GM19397 (cell line): Measurements from ENCODE around the gene RBM33.
A peak's percentile ranks its signal among the peaks of the same experiment; 100 is the strongest.

Experiments
- ATAC-seq: cut with Tn5 transposase; IDR thresholded peaks from one replicate; pipeline ENCODE4 v1.9.1; 2021; ENCODE audit warnings: mild to moderate bottlenecking, moderate library complexity; ENCODE audit not compliant: unreplicated experiment

Gene RBM33

GRCh38 chr7:155621418-155621980 lies 23.0 kb upstream of the RBM33 start:
- no peak for ATAC-seq

- no peak for ATAC-seq
Observed at GRCh38 chr7:155624412-155624811, 20.0 kb upstream of the RBM33 start.

- no peak for ATAC-seq
Observed at GRCh38 chr7:155625557-155625956, 18.9 kb upstream of the RBM33 start.

- ATAC-seq: no peak
Observed at GRCh38 chr7:155629171-155629570, 15.3 kb upstream of the RBM33 start.

DNA sequence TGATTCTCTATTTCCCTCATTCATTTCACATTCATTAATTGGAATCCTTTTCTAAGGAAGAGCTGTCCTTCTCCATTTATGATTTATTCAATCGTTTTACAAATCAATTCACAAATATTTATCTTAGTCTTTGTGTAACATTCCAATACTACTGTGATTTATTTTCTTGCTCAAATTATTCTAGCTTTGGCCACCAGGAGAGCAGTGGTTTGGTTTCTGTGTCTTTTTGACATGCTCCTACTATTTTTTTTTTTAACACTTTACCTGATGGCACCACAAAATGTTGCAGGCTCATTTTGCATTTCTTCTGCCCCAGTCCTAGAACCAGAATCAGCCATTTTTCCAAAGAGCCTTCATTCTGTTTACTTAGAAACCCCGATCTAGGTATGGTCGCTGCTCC lies 13.3 kb upstream of the RBM33 start:
- ATAC-seq: no peak

DNA sequence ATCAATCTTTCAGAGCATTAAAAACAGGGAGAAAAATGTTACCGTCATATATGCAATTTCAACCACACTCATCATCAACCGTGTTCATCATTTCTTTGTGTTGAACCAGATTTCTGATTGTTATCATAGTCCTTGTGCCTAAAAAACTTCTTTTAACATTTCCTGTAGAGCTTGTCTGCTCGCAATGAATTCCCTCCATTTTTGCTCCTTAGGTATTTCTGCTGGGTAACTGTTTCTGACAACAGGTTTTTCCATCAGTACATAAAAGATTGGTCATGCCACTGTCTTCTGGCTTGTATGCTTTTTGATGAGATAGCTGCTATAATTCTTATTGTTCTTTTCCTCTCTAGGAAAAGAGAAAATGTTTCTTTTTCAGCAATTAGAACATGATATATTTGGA lies 8.6 kb upstream of the RBM33 start:
- no peak for ATAC-seq

DNA sequence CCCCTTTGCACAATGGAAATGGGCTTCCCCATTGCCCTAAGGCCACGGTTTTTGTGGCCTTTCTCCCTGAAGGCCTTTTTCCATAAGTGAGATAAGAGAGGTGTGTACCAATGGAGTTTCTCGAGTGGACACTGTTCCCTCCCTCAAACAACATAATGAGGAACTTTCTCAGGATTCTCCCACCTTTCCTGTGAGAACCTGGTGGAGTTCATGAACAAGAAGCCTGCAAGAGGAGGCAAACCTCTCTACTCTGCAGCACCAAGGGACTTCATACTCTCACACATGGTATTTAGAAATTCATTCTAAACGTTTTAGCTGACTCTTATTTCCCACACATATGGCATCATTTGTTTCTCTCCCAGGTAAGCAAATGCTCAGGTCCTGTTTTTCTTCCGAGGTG lies 7.3 kb upstream of the RBM33 start:
- no peak for ATAC-seq

GRCh38 chr7:155638366-155638765 lies 6.1 kb upstream of the RBM33 start:
- no peak for ATAC-seq

- no peak for ATAC-seq
Observed at GRCh38 chr7:155639958-155640520, 4.4 kb upstream of the RBM33 start.

DNA sequence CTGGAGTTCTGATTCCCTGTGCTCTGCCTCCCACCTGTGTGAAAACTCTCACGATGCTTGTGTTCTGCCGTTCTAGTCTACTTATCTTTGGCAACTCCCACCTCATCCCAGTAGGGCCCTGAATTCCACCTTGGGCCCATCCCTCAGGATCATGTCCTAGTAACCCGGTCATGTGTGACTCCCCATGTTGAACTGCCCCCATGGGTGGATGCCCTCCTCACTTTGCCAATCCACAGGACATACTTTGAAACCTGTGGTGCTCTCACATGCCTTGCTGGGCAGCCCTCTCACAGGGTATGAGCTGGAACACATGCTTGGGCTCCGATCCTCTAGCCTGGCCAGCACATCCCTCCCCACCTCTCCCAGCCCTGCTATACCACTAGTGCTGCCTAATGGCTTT lies 3.8 kb upstream of the RBM33 start:
- no peak for ATAC-seq

GRCh38 chr7:155643804-155644177 lies 670 bp upstream of the RBM33 start:
- ATAC-seq: no peak

- peak; percentile 34 for ATAC-seq
Observed at GRCh38 chr7:155644971-155645509, 579 bp downstream of the RBM33 start.

- no peak for ATAC-seq
Observed at GRCh38 chr7:155645662-155646061, 1.2 kb downstream of the RBM33 start.

DNA sequence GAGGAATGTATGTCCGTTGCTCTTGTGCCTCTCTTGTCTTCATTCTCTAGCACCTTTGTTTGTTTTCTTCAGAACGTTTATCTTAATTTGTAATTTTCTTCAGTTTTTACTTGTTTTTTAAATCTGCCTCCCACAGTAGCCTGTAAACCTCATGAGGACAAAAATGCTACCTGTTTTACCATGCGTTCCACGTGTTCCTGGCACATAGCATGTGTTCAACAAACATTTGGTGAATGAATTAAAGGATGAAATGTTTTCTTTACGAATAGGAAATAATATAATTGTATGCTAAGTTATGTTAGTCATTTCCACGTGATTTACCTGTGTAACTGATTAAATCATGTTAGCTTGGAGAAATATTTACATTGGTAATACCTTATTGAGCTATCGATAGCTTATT lies 2.2 kb downstream of the RBM33 start:
- ATAC-seq: no peak

- no peak for ATAC-seq
Observed at GRCh38 chr7:155647302-155647701, 2.8 kb downstream of the RBM33 start.

- no peak for ATAC-seq
Observed at GRCh38 chr7:155647734-155648133, 3.3 kb downstream of the RBM33 start.

DNA sequence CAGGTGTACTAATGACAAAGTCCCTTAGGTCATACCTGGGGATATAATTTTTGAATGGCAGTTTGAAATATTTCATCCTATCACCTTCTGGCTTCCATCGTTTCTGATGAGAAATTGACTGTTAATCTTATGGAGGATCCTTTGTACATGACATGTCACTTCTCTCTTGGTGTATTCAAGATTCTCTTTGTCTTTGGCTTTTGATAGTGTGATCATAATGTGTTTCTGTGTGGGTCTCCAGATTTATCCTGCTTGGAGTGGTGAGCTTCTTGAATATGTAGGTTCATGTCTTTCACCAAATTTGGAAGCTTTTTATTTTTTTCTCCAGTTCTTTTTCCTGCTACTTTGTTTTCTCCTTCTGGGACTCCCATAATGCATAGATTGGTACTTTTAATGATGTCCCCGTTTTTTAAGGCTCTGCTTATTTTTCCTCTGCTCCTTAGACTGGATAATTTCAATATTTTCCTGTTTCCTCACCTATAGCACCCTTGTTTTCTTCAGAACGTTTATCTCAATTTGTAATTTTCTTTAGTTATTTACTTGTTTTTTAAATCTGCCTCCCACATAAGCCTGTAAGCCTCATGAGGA lies 4.4 kb downstream of the RBM33 start:
- no peak for ATAC-seq

- no peak for ATAC-seq
Observed at GRCh38 chr7:155649588-155649987, 5.1 kb downstream of the RBM33 start.

GRCh38 chr7:155652156-155653114 lies 8.0 kb downstream of the RBM33 start:
- no peak for ATAC-seq

GRCh38 chr7:155653803-155654202 lies 9.3 kb downstream of the RBM33 start:
- no peak for ATAC-seq

GRCh38 chr7:155656891-155657290 lies 12.4 kb downstream of the RBM33 start:
- no peak for ATAC-seq
